DOHH2 (cell line): Measurements from ENCODE around the gene TNFSF8.

Experiments
- CTCF ChIP-seq: fragments of 200-600 bp; sonication (generic); IDR thresholded peaks from one replicate; pipeline ENCODE4 v1.5.1; 2014; ENCODE audit warnings: antibody characterized with exemption, mild to moderate bottlenecking, low read depth, low read length; ENCODE audit not compliant: poor library complexity, severe bottlenecking
- EZH2phosphoT487 ChIP-seq: fragments of 200-600 bp; sonication (generic); IDR thresholded peaks from 2 replicates; pipeline ENCODE4 v1.6.1; 2017; ENCODE audit warnings: borderline replicate concordance, mild to moderate bottlenecking, antibody characterized with exemption, low read length, moderate library complexity, mixed read lengths

GRCh38 chr9:114864471-114864870 lies 65.9 kb downstream of the TNFSF8 start:
- TF ChIP-seq CTCF = no peak
- TF ChIP-seq EZH2phosphoT487 = no peak
